Stimulated activated CD4-positive, alpha-beta T cell treated with anti-CD3 and anti-CD28 coated beads, Interleukin-15, amount 100 ng/mL, for 48 hours (primary cell): ENCODE results near the gene SPATA46.
"Not testable (repeated sequence)": the region's sequence is repeated elsewhere in the genome, so short reads cannot be mapped to it uniquely, and the experiment has no call there.

Experiments used
- DNase-seq, 2 donors: peaks; one replicate each; pipeline ENCODE4 v3.0.0-alpha.2; 2020; ENCODE audit warnings: low read depth in 2 of 2

The SPATA46 gene

DNA sequence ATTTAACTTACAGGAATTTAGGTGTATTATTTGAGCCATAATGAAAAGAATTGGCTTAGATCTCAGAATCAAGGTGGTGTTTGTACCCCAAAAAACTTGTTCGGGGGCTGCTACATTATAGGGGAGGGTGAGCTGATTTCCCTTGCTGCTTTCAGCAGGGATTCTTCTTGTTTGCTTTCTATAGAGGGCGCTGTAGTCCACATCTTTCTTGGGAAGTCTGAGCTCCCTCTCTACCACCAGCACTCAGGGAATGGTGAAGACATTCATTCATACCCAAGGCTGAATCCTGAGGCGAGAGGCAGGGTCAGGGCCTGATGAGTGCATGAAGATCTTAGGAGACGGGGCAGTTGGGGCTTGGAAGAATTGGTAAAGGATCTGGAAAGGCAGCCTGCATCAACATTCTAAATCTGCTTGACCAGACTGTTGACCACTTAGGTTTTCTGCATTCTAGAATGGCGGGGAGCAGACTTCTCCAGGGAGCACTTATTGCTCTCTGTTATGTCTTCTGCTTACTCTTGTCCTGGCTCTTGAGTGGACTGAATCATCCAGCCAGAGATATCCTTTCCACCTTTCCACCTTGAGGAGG is 18.9 kb downstream of the SPATA46 start:
- no peak for DNase-seq

DNA sequence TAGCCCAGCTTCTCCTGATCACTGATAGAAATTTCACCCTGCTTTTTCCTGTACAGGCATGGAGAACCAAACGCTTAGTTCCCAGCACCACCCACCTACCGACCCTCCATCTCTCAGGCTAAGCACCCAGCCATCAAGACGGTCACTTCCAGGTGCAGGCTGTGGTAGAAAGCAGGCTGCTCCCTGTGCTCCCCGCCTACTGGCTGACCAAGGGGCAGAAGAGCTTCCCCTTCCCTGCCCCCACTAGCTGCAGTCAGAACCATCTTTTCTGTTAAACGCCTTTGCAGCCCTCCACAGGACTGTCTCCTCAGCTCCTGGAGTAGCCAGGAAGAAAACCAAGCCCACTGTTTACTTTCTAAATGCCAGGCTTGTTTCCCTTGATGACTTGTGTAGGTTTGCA is 23.0 kb downstream of the SPATA46 start:
- DNase-seq = no peak

DNA sequence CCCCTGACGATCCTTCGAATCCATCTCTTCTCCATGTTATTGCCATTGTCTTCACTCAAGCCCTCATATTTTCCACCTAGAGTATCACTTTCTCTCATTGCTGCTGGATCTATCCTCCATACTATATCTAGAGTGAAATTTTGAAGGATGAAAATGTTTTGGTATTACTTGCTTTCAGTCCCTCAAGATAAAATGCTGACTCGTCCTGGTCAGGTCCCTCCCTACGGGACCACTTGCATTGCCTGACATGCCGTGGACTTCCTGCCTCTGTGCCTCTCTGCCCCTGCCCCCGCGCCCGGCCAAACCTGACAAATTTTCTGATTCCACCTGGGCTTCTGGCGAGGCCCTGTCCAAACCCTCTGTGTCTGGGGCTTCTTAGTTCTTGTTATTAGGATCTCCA is 23.6 kb downstream of the SPATA46 start:
- DNase-seq = no peak

DNA sequence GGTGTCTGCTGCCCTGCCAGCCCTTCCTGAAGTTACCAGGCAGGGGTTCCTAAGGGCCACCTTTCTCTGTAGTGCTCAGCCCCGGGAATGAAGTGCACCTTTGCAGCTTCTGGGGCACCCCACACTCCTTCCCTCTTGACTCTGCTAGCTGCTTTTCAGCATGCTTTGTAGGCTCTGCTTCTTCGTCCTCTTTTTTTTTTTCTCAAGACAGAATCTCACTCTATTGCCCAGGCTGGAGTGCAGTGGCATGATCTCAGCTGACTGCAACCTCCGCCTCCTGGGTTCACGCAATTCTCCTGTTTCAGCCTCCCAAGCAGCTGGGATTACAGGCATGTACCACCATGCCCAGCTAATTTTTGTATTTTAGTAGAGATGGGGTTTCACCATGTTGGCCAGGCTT is 24.8 kb downstream of the SPATA46 start:
- DNase-seq = not testable (repeated sequence)

DNA sequence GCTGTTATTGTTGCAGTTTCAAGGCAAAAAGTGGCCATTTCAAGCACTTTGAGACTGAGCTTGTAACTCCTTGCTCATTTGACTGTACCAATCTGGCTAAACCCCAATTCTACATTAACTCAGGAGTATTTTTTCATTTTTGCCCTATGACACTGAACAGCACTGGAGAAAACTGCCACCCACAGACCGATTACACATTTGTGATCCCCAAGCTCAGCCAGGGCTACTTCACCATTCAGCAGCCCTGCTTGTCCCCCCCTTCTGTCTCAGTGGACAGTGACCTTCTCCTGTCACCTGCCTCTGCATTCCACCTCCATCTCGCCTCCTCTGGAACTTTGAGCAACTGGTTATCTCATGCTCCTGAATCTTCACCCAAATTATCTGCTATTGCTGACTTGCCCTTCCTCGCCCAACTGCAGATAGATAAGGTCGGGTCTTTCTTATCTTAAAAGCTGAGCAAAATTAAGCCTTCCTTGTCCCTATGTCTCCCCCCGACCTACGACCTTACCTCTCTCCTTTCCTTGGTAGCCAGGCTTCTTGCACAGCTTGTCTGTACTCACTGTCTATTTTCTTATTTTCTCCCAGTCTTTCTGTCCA is 25.3 kb downstream of the SPATA46 start:
- no peak for DNase-seq

DNA sequence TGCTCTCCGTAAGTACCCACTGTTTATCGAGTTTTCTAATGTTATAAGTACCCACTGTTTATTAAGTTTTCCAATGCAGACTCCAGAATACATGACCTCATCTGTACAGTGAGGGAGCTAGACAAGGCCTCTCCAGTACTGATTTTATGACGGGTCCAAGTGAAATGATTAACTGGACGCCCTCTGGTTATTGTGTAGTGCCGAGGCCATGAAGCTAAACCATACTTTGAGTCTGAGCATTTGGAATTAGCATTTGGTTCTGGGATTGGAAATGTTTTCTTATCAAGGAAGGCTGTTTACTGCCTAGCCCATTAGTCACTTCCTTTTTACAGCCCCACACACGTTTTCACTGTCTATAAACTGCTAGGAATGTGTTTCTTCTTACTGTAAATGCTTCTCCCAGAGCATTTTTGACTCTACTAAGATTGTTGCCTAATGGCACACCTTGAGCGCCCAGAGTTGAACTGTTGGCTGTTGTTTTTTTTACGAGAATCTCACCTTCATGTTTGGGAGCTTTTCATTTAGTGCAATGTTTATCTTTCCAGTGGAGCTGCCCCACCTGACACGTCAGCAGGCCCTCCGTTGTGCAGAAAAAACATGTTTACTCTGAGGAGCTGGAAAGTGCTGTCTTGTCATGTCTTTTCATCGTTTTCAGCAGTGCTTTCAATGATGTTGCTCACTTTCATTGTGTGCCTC is 26.9 kb downstream of the SPATA46 start:
- no peak for DNase-seq

DNA sequence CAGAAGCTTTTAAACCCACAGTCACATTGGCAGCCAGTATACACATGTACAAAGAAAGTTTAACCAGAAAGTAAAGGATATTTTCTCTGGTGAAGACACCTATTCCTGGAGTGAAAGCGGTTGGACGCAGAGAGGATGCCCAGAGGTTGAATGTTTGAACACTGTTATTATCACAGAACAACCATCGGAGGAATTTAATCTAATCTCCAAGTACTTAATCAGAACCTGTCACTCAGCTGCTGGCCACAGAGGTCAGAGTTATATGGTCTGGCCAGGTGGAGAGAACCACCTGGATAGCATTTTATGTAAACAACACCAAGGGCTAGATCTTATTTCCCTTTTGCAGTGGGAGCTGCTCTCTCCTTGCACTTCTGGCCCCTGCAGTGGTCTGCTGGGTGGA is 29.4 kb downstream of the SPATA46 start:
- no peak for DNase-seq

DNA sequence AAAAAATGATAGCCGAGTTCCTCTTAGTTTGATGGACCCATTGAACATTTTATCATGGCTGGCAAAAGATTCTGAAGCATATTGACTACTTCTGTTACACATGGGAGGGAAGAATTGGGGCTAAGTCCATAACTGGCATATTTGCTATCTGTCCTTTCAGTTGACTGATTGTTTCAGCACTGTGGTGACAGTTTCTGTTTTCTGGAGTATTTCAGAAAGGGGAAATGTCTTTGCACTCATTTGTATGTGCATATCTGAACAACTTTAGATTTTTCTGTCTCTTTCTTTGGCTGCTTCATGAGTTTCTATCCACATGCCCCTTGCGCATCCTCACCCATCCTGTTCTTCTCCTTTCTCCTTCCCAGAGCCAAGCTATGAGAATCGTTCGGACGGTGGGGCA is 33.2 kb downstream of the SPATA46 start:
- no peak for DNase-seq

DNA sequence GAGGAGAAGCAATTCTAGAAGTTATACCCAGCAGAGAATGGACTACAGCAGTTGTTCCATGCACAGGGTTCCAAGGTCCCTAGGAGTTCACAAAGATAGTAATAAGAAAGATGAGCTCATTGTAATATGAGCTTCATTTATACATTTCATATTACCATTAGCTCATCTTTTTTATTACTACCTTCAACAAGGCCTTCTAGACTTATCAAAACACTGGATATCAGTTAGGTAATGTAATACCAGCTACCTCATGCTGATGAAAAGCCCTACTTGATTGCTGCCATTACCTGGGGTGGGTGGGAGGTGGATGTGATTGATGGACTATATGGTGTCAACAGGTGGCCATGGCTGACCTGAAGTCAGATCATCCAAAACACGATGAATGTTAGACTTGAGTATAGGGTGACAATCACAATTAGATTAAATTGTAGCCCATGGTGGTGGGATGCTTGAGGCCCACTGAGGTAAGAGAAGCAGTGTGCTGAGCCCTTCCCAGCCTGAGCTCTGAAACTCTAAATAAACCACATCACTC is 34.1 kb downstream of the SPATA46 start:
- DNase-seq = no peak

DNA sequence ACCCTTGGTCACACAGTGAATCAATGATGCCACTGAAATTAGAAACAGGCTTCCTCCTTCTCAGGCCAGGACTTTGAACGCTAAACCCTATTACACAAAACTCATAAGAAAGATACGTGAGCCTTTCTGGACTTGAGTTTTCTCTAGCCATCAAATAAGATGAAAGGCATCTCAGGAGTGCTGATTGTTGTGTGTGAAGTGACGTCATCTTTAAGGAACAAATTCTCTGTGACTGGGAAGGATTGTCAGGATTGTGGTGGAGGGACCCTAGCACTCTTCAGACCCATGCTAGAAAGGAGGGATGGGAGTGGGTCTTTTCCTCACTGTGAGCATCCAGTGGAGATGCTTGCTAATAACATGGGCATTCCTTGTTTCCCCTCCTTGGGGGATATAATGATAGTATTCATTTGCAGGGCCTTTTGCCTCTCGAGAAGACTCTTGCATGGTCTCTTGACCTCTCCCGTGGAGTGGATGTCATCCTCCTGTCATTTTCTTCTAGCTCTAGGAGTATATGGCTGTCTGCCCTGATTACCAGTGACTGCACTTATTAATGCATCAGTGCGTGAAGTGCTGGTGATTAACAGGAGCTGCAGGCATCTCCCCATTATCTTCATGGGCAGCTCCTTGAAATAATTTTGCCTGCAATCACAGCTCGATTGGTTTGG is 39.9 kb downstream of the SPATA46 start:
- DNase-seq = no peak

DNA sequence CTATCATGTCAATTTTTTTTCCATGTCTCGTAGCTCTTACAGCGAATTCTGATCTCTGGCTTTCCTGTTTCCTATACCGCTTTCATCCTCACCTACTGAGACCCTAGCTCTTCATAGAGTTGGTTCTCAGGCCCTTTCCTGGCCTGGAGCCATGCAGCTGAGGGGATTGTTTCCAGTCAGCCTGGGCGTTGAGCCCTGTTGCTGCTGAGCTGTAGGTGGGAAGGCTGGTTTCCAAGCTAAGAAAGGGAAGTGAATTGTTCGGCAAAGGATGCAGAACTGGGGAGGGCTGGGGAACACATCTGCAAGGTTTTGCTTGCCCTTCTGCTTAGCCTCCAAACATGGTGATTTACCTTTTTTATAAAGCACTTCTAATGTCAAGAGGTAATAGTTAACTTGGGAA is 41.5 kb downstream of the SPATA46 start:
- DNase-seq = no peak

DNA sequence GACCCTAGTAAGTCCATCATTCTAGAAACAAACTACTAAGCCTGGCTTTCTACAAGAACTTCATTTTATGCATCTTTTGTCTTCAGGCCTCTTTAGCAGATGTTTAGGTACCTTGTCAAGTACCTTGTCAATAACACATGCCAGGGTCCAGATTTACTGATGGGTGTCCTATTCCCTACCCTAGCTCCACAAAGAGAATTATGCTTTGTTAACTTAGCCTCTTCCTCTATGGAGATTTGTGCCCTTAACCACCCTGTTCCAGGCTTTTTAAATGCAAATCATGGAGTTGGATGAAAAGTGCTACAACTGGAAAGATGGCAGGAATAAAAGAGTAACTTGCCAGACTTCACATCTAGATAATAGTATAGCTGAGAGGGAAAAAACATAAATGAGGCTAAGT is 42.7 kb downstream of the SPATA46 start:
- DNase-seq = no peak

DNA sequence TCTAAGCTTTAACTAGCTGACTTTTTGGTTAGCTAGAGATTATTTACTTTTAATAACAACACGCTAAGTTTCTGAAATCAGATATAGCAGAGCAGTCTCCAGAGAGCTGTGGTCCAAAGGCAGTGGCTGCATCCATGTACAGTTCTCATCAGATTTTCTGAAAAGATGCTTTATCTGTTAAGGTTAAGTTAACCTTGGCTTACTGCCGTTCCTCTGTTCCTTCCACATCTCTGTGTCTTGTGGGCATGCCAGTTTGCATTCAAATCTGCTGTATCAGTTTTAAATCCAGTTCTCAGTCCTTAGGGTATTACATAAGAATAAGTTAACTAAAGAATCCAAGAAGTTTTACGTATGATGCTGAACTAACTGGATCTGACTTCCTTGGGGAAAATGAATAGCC is 46.8 kb downstream of the SPATA46 start:
- no peak for DNase-seq

DNA sequence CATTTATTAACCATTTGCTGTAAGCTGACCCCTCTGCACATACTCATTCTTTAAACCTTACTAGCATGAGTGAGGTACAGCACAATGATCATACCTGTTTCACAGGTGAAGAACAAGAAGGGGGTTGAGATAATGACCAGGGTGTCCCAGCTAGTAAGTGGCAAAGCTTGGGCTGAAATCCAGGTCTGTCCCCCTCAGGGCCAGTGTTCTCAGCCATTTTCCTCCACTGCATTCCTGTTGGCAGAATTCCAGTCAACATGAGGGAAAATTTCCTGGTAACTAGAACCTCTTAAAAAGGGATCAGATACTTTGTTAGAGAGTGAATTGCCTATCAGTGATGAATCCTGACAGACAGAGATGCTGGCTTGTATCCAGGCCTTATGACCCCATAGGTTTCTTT is 48.1 kb downstream of the SPATA46 start:
- no peak for DNase-seq

DNA sequence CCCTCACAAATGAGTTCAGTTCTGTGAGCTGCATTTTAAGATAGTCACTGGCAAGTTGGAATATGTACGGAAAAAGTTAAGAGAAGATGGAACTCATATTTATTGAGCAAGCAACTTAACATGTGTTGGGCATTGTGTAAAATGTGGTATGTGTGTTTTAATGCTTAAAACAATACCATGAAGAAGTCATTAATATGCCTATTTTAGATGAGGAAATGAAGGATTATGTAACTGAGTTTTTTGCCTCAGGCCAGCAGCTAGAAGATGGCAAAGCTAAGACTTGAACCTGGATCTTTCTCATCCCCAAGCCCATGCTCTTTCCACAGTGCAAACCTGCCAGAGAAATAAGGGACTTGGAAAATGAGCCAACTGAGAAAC is 48.9 kb downstream of the SPATA46 start:
- DNase-seq = no peak

DNA sequence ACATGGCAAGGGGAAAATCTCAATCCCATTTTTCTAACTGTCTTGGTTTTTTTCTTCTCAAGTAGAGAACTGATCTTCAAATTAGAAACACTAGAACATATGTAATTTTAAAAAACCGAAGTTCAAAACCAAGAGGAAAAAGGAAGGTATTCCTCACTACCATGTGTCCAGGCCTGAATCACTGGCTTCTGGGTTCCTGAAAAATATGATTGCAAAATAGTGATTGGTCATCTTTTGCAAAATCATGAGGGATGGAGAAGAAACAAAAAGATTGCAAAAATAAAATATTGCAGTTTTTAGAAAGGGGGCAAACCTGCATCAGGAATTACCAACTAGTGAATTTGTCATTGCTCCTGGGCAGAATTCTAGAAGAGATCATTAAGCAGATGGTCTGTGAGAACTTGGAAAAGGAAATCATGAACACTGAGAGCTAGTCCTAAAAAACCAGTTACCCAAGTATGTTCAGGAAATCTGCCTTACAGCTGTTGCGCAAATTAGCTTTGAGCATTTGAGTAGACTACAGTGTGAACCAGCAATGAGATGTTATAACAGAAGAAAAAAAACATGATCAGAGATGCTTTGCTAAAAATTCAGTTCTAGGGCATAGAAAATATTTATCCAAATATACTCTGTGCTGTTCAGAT is 49.4 kb downstream of the SPATA46 start:
- no peak for DNase-seq

DNA sequence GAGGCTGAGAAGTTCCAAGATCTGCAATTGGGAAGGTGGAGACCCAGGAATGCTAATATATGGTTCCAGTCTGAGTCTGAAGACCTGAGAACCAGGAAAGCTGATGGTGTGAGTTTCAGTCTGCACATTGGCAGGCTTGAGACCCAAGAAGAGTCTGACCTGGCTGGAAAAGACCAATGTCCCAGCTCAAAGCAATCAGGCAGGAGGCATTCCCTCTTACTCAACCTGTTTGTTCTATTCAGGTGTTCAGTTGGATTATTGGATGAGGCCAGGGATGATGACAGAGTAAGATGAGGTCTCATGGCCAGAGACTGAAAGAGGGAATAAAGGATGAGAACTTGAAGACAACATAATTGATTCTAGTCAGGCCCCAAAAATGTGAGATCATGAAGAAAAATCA is 50.1 kb downstream of the SPATA46 start:
- DNase-seq = no peak

DNA sequence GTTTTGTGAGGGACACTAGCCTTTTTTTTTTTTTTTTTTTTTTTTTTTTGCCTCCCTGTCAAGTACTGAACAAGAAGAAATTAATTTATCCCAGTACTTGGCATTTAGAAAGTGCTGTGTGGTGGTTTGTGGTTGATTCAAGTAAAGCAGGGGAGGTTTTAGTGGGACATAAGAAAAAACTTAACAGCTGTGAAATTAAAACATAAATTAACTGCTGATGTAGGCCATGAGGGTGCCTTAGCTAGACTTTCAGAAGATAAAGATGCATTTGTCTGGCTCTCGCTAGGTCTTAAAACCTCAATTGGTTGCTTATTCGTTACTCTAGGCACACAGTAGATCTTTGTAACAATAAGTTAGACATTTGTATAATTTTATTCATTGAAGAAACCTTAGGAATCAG is 52.3 kb downstream of the SPATA46 start:
- no peak for DNase-seq
